GM18867 (cell line): ENCODE data around the gene CARS2.
"Not testable (repeated sequence)": the region's sequence is repeated elsewhere in the genome, so short reads cannot be mapped to it uniquely, and the experiment has no call there.

Source experiments
- ATAC-seq: cut with Tn5 transposase; IDR thresholded peaks from one replicate; pipeline ENCODE4 v1.9.1; 2021; ENCODE audit warnings: mild to moderate bottlenecking, moderate library complexity; ENCODE audit not compliant: unreplicated experiment

Gene CARS2

GRCh38 chr13:110706570-110707372 is 855 bp upstream of the CARS2 start:
- ATAC-seq, result no peak

GRCh38 chr13:110705356-110705825 is 525 bp downstream of the CARS2 start:
- no peak for ATAC-seq

- no peak for ATAC-seq
Observed at GRCh38 chr13:110702591-110703526, 3.1 kb downstream of the CARS2 start.

GRCh38 chr13:110702089-110702488 is 3.8 kb downstream of the CARS2 start:
- ATAC-seq, result no peak

- ATAC-seq, result not testable (repeated sequence)
Observed at GRCh38 chr13:110701061-110701460, 4.9 kb downstream of the CARS2 start.

- ATAC-seq, result no peak
Observed at GRCh38 chr13:110700641-110701040, 5.3 kb downstream of the CARS2 start.

GRCh38 chr13:110700186-110700585 is 5.7 kb downstream of the CARS2 start:
- ATAC-seq, result no peak

GRCh38 chr13:110699148-110700145 is 6.5 kb downstream of the CARS2 start:
- ATAC-seq, result no peak

- peak; percentile 57 for ATAC-seq
Observed at GRCh38 chr13:110698689-110699088, 7.2 kb downstream of the CARS2 start.

- ATAC-seq, result no peak
Observed at GRCh38 chr13:110697842-110698241, 8.1 kb downstream of the CARS2 start.

- ATAC-seq, result no peak
Observed at GRCh38 chr13:110696776-110697175, 9.1 kb downstream of the CARS2 start.

GRCh38 chr13:110695774-110696173 is 10.1 kb downstream of the CARS2 start:
- not testable (repeated sequence) for ATAC-seq

GRCh38 chr13:110690516-110690915 is 15.4 kb downstream of the CARS2 start:
- ATAC-seq, result no peak

- no peak for ATAC-seq
Observed at GRCh38 chr13:110689711-110690110, 16.2 kb downstream of the CARS2 start.

- no peak for ATAC-seq
Observed at GRCh38 chr13:110689041-110689440, 16.9 kb downstream of the CARS2 start.

- no peak for ATAC-seq
Observed at GRCh38 chr13:110687736-110688135, 18.2 kb downstream of the CARS2 start.

GRCh38 chr13:110685305-110686020 is 20.5 kb downstream of the CARS2 start:
- no peak for ATAC-seq

GRCh38 chr13:110684388-110685056 is 21.4 kb downstream of the CARS2 start:
- no peak for ATAC-seq

GRCh38 chr13:110683921-110684320 is 22.0 kb downstream of the CARS2 start:
- ATAC-seq, result no peak
